DMS 273 (cell line): ENCODE measurements around the gene FOXN3.
A peak's percentile ranks its signal among the peaks of the same experiment; 100 is the strongest.
"Not testable (repeated sequence)": the region's sequence is repeated elsewhere in the genome, so short reads cannot be mapped to it uniquely, and the experiment has no call there.

ENCODE experiments used
- DNase-seq: peaks from one replicate; lab custom pipeline; 2025; ENCODE audit not compliant: unreplicated experiment; lab: John Stamatoyannopoulos, UW

The FOXN3 gene

GRCh38 chr14:89141862-89142261 is 275.2 kb downstream of the FOXN3 start:
- no peak for DNase-seq

- peak; percentile 6 for DNase-seq
These were observed 276.7 kb downstream of the FOXN3 start for GRCh38 chr14:89140326-89140725.

GRCh38 chr14:89139404-89140247 is 277.4 kb downstream of the FOXN3 start:
- DNase-seq, result no peak

DNA sequence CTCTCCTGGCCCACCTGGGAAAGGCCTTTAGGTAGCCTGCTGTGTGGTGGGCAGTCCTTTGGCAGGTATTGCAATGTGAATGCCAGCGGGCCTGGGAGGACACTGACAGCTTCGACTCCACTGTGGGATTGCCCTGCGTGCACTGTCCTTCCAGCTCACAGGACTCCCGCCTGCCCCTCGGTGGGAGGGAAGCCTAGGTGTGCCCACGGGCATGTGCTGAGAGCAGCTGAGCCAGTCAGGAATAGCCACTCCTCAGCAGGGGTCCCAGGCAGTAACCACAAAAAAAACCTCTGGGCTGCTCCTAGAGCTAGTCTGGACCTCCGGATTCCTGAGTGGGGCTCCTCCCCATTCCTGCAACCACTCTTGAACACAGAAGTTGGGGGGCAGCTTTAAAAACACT is 278.2 kb downstream of the FOXN3 start:
- DNase-seq, result no peak

DNA sequence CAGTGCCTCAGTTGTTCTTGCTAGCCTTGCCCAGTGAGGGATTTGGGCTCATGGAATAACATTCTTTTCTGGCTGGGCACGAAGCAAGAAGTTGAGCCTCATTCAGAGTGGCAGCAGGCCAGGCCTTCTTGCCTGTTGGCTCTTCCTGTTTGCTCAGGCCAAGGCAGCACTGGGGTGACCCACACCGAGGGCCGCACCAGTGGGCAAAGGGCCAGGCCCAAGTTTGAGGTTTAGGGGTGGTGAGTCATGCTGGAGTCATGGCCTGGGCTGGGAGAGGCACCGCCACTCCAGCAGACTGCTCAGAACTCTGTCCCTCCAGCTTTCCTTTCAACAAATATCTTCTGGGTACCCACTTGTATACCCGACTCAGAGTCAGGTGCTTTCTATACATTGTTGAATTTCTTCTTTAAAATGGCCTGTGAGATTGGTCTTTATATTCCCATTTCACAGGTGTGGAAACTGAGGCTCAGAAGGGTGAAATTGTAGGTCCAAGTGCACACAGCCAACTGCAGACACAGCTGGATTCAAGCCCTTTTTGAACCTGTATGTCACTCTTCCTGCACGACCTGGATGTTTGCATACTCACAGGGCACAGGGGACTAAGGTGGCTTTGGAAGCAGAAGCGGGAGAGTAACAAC is 279.4 kb downstream of the FOXN3 start:
- DNase-seq, result peak; percentile 8

- no peak for DNase-seq
These were observed 280.4 kb downstream of the FOXN3 start for GRCh38 chr14:89136587-89136986.

DNA sequence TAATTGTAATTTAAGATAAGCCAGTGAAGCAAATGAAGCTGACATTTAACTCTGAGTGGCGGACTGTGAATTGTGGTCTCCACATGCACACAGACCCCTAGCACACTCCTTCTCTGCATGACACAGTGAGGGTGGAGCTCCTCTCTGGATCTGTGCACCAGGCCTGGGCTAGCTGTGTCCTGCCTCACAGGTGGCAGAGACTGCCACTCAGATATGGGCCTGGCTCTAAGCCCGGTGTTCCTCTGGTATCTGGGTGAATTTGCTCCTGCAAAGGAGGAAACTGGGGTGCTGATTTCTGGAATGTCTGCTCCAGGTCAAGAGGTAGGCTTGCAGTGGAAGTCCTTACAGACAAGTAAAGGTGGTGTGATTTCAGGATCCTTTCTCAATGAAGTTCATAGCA is 282.4 kb downstream of the FOXN3 start:
- no peak for DNase-seq

- no peak for DNase-seq
These were observed 285.9 kb downstream of the FOXN3 start for GRCh38 chr14:89131004-89131750.

- DNase-seq, result no peak
These were observed 287.5 kb downstream of the FOXN3 start for GRCh38 chr14:89129570-89129969.

GRCh38 chr14:89128311-89129026 is 288.6 kb downstream of the FOXN3 start:
- DNase-seq, result peak; percentile 18

- no peak for DNase-seq
These were observed 290.6 kb downstream of the FOXN3 start for GRCh38 chr14:89126461-89126860.

DNA sequence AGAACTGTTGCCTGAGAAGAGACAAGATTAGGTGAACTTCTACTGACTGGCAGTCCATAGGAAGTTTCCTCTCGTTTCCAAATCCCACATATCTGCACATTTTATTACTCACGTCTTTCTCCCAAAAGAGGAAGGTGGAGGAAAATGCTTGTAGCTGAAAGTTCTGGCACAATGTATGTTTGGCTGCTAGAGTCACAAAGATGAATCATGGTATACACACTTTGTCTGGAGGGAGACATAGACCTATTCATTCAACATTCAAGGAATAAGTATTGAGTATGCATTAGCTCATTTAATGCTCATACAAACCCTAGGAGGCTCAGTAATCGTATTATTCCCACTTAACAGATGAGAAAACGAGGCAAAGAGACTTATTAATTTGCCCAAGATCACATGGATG is 291.8 kb downstream of the FOXN3 start:
- no peak for DNase-seq

GRCh38 chr14:89123851-89124250 is 293.2 kb downstream of the FOXN3 start:
- DNase-seq, result no peak

GRCh38 chr14:89123215-89123614 is 293.8 kb downstream of the FOXN3 start:
- no peak for DNase-seq

GRCh38 chr14:89121968-89122620 is 294.9 kb downstream of the FOXN3 start:
- peak; percentile 47 for DNase-seq

DNA sequence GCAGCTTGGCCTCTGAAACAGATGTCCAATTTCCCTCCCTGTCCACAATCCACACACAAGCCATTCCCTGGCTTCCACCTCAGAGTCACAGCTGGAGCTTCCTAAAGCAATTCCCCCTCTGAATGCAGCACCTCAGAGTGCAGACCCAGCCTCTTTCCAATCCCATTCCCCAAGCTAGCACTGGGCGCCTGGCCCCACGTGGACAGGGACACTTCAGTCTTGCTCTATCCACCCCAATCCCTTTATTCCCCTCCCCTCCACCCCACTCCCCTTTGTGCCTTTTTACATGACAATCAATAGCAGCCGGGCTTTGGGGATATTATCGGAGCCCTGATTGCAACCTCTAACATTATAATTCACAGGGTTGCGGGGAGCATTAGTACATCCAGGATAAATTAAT is 300.0 kb downstream of the FOXN3 start:
- no peak for DNase-seq

GRCh38 chr14:89114109-89114508 is 302.9 kb downstream of the FOXN3 start:
- no peak for DNase-seq

DNA sequence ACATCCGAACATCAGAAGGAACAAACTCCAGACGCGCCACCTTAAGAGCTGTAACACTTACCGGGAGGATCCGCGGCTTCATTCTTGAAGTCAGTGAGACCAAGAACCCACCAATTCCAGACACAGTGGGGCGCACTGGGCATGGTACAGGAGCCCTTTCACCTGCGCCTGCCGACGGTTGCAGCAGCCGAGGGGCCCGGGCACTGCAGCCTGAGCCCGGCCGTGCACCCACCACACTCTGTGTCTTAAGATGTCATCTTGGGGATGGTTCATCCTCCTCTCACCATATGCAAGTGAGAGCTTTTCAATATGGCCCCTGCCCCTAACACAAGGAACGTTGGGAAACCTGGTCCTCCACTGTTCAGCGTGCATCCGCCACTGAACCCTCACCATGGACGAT is 304.3 kb downstream of the FOXN3 start:
- no peak for DNase-seq

- DNase-seq, result not testable (repeated sequence)
These were observed 305.1 kb downstream of the FOXN3 start for GRCh38 chr14:89111766-89112543.

DNA sequence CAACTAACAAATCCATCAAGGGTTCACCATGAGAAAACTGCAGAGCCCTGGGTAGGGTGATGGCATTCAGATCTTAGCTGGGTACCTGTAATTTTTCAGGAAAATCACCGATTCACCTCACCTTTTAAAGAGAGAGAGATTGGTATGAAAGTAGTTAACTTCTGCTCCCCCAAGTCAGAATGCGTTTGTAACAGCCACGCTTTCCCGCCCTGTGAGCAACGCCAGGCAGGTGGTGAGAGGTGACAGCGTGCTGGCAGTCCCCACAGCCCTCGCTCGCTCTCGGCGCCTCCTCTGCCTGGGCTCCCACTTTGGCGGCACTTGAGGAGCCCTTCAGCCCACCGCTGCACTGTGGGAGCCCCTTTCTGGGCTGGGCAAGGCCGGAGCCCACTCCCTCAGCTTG is 305.8 kb downstream of the FOXN3 start:
- DNase-seq, result not testable (repeated sequence)
